GM23338 (cell line): ENCODE results near the gene CRIP3. TPM values are rescaled to one million over a fixed set of nuclear protein-coding genes. Genes with fewer than 3 reads are reported as not detected.

Source experiments
- ATAC-seq: fragments of 200-7000 bp; cut with Tn5 transposase; 3 replicates; pipeline ENCODE4 v1.9.1; 2020
- DNase-seq: peaks from one replicate; pipeline ENCODE4 v3.0.0-alpha.2; 2015; ENCODE audit warnings: low spot score
- H2AFZ ChIP-seq: fragments of 200-600 bp; sonication (generic); 2 replicates; pipeline ENCODE4 v1.8.0; 2016; ENCODE audit warnings: antibody characterized with exemption, mild to moderate bottlenecking, moderate library complexity
- H3F3A ChIP-seq: fragments of 200-600 bp; sonication (generic); replicated peaks from 2 replicates; pipeline ENCODE4 v1.8.0; 2017; ENCODE audit warnings: antibody characterized with exemption, mixed run types, low read depth
- H3K27ac ChIP-seq: fragments of 200-600 bp; sonication (generic); 2 replicates; pipeline ENCODE4 v1.6.1; 2016; ENCODE audit warnings: low read depth
- H3K27me3 ChIP-seq: fragments of 200-600 bp; sonication (generic); 2 replicates; pipeline ENCODE4 v1.8.0; 2016; ENCODE audit warnings: mild to moderate bottlenecking, mixed run types, moderate library complexity; ENCODE audit not compliant: insufficient read depth
- H3K36me3 ChIP-seq: fragments of 200-600 bp; sonication (generic); 2 replicates; pipeline ENCODE4 v1.8.0; 2016; ENCODE audit warnings: mild to moderate bottlenecking; ENCODE audit not compliant: insufficient read depth
- H3K4me1 ChIP-seq: fragments of 200-600 bp; sonication (generic); 2 replicates; pipeline ENCODE4 v1.8.0; 2016; ENCODE audit warnings: mild to moderate bottlenecking, moderate library complexity; ENCODE audit not compliant: insufficient read depth
- H3K4me2 ChIP-seq: fragments of 200-600 bp; sonication (generic); 2 replicates; pipeline ENCODE4 v1.7.1; 2017; ENCODE audit warnings: mixed run types
- H3K4me3 ChIP-seq: fragments of 200-600 bp; sonication (generic); 2 replicates; pipeline ENCODE4 v1.6.1; 2016; ENCODE audit warnings: mixed run types
- H3K79me2 ChIP-seq: fragments of 200-600 bp; sonication (generic); replicated peaks from 2 replicates; pipeline ENCODE4 v1.8.0; 2017; ENCODE audit warnings: mild to moderate bottlenecking; ENCODE audit not compliant: insufficient read depth
- H3K9me2 ChIP-seq: fragments of 200-600 bp; sonication (generic); 2 replicates; pipeline ENCODE4 v1.8.0; 2017; ENCODE audit not compliant: insufficient read depth
- H4K20me1 ChIP-seq: fragments of 200-600 bp; sonication (generic); replicated peaks from 2 replicates; pipeline ENCODE4 v1.8.0; 2017; ENCODE audit warnings: mild to moderate bottlenecking; ENCODE audit not compliant: insufficient read depth
- H3K27ac Mint-ChIP-seq: 2 replicates; pipeline ENCODE4 v1.8.0; 2020; ENCODE audit warnings: inconsistent platforms, mild to moderate bottlenecking, moderate library complexity, mixed read lengths
- H3K27me3 Mint-ChIP-seq: 3 replicates; pipeline ENCODE4 v1.8.0; 2022; ENCODE audit warnings: low read depth, mild to moderate bottlenecking, moderate library complexity, mixed read lengths, inconsistent platforms; ENCODE audit not compliant: insufficient read depth, poor library complexity
- H3K36me3 Mint-ChIP-seq: 3 replicates; pipeline ENCODE4 v1.8.0; 2021; ENCODE audit warnings: low read depth, mild to moderate bottlenecking, inconsistent platforms, moderate library complexity, mixed read lengths
- H3K4me1 Mint-ChIP-seq: 3 replicates; pipeline ENCODE4 v1.8.0; 2020; ENCODE audit warnings: mild to moderate bottlenecking, inconsistent platforms, mixed read lengths
- H3K4me3 Mint-ChIP-seq: 3 replicates; pipeline ENCODE4 v1.8.0; 2021; ENCODE audit warnings: moderate library complexity, mild to moderate bottlenecking, inconsistent platforms, mixed read lengths
- H3K9me3 Mint-ChIP-seq: 3 replicates; pipeline ENCODE4 v1.8.0; 2020; ENCODE audit warnings: moderate library complexity, mild to moderate bottlenecking, inconsistent platforms, mixed read lengths
- EZH2phosphoT487 ChIP-seq: fragments of 200-600 bp; sonication (generic); IDR thresholded peaks from one replicate; pipeline ENCODE4 v1.8.1; 2018; ENCODE audit warnings: antibody characterized with exemption; ENCODE audit not compliant: unreplicated experiment
- NANOG ChIP-seq: IDR thresholded peaks from 2 replicates; pipeline ENCODE4 v1.6.1; 2016; ENCODE audit warnings: antibody characterized with exemption, borderline replicate concordance
- STAT1 ChIP-seq: IDR thresholded peaks from one replicate; pipeline ENCODE4 v1.6.1; 2016; ENCODE audit warnings: antibody characterized with exemption; ENCODE audit not compliant: unreplicated experiment
- ZNF114 ChIP-seq: fragments of 250-450 bp; sonication (Bioruptor Pico); IDR thresholded peaks from 2 replicates; pipeline ENCODE4 v1.5.0; 2020; ENCODE audit warnings: mild to moderate bottlenecking, moderate library complexity
- polyA plus RNA-seq: library from polyadenylated mRNA; unstranded; fragments of >200 nt; fragmentation: Nextera tagmentation; extraction: Ambion mirVana; gene quantifications from 2 replicates; pipeline ENCODE4 v1.2.1, GENCODE V29; 2016
- total RNA-seq: library from RNA; depleted of rRNA; stranded (reverse); fragments of >200 nt; shearing (Covaris generic); gene quantifications from 2 replicates; pipeline ENCODE4 v1.2.3, GENCODE V29; 2014
- TF ChIP-seq, protein P1 (sequence below): IDR thresholded peaks from 2 replicates; pipeline ENCODE4 v1.6.1; 2016; ENCODE audit warnings: antibody characterized with exemption
- TF ChIP-seq, protein P2 (sequence below): IDR thresholded peaks from one replicate; pipeline ENCODE4 v1.6.1; 2018; ENCODE audit warnings: antibody characterized with exemption; ENCODE audit not compliant: unreplicated experiment

The CRIP3 gene
- total and polyA plus RNA-seq, 2 experiments from 2014 or later = 22.0 to 36.0 TPM

DNA sequence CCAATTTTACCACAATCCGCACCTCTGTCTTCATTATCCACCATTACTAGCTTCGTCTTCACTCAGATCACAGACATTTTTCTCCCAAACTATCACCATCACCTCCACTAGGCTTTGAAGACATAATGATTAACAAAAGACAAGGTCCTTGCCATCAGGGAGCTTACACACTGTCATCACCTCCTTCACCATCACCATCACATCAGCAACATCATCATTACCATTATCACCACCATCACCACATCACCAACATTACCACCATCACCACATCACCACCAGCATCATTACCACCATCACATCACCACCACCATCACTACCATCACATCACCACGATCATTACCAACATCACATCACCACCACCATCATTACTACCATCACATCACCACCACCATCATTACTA, 14.9 kb downstream of the CRIP3 start:
- peaks cover 5% of the 10 kb centered on the region for H3K27me3 Mint-ChIP-seq
- H3K27ac Mint-ChIP-seq = no peak overlapping the region
- DNase-seq = no peak
- Histone ChIP-seq H4K20me1 (no peaks in the 10 kb centered on the region), H3K4me1 (no peaks in the 10 kb centered on the region), H3K9me2 (peaks cover 8% of the 10 kb centered on the region; the same call in 1 of the 2 replicates), H3K4me3 (no peak overlapping the region), H2AFZ (no peak overlapping the region), H3K36me3 (no peaks in the 10 kb centered on the region), H3K79me2 (no peaks in the 10 kb centered on the region), H3K4me2 (no peak overlapping the region), H3K27me3 (no peaks in the 10 kb centered on the region), H3F3A (no peaks in the 10 kb centered on the region), H3K27ac (no peak overlapping the region)
- peaks cover under 1% of the 10 kb centered on the region; the same call in 2 of the 3 replicates for H3K4me1 Mint-ChIP-seq
- no peaks in the 10 kb centered on the region for H3K36me3 Mint-ChIP-seq
- ATAC-seq = no peak
- no peak overlapping the region for H3K4me3 Mint-ChIP-seq
- TF ChIP-seq ZNF114 (CRISPR knock-in tag) = no peak
- TF ChIP-seq, protein P1, sequence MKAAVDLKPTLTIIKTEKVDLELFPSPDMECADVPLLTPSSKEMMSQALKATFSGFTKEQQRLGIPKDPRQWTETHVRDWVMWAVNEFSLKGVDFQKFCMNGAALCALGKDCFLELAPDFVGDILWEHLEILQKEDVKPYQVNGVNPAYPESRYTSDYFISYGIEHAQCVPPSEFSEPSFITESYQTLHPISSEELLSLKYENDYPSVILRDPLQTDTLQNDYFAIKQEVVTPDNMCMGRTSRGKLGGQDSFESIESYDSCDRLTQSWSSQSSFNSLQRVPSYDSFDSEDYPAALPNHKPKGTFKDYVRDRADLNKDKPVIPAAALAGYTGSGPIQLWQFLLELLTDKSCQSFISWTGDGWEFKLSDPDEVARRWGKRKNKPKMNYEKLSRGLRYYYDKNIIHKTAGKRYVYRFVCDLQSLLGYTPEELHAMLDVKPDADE = no peak
- no peak for TF ChIP-seq NANOG
- no peaks in the 10 kb centered on the region for H3K9me3 Mint-ChIP-seq

DNA sequence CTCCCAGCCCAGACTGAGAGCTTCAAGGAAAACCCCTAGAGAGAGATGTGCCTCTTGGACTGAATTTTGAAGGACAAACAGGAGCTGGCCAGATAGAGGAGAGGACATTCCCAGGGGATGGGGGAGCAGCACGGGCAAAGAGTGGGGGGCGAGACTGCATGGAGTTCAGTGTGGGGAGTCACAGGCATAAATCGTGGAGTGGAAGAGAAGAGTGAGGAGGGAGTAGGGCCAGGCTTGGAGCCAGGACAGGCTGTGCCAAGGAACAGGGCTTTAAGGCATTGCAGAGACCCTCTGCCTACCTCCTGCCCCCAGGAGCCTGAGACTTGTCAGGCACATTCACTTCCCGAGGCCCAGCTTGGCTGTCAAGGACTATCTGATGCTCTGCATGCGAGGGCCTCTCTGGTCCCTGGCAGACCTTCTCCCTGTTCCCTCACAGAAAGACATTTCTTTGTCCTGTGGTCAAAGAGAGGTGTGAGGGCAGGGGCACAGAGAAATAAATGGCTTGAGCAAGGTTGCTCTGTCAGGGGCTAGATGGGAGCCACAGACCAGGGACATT, 15.8 kb downstream of the CRIP3 start:
- H3K27ac ChIP-seq = no peak overlapping the region
- no peaks in the 10 kb centered on the region for H4K20me1 ChIP-seq
- no peaks in the 10 kb centered on the region for H3K36me3 ChIP-seq
- DNase-seq (no peak), ATAC-seq (no peak)
- no peak overlapping the region for H2AFZ ChIP-seq
- no peak overlapping the region for H3K4me3 Mint-ChIP-seq
- no peak overlapping the region for H3K4me3 ChIP-seq
- no peaks in the 10 kb centered on the region for H3K79me2 ChIP-seq
- H3K9me3 Mint-ChIP-seq = no peaks in the 10 kb centered on the region
- peaks cover 3% of the 10 kb centered on the region for H3K4me1 Mint-ChIP-seq
- no peaks in the 10 kb centered on the region for H3K36me3 Mint-ChIP-seq
- H3K4me1 ChIP-seq = no peaks in the 10 kb centered on the region
- peaks cover 8% of the 10 kb centered on the region; the same call in 1 of the 2 replicates for H3K9me2 ChIP-seq
- H3K27me3 Mint-ChIP-seq = peaks cover 7% of the 10 kb centered on the region
- TF ChIP-seq, protein P2, sequence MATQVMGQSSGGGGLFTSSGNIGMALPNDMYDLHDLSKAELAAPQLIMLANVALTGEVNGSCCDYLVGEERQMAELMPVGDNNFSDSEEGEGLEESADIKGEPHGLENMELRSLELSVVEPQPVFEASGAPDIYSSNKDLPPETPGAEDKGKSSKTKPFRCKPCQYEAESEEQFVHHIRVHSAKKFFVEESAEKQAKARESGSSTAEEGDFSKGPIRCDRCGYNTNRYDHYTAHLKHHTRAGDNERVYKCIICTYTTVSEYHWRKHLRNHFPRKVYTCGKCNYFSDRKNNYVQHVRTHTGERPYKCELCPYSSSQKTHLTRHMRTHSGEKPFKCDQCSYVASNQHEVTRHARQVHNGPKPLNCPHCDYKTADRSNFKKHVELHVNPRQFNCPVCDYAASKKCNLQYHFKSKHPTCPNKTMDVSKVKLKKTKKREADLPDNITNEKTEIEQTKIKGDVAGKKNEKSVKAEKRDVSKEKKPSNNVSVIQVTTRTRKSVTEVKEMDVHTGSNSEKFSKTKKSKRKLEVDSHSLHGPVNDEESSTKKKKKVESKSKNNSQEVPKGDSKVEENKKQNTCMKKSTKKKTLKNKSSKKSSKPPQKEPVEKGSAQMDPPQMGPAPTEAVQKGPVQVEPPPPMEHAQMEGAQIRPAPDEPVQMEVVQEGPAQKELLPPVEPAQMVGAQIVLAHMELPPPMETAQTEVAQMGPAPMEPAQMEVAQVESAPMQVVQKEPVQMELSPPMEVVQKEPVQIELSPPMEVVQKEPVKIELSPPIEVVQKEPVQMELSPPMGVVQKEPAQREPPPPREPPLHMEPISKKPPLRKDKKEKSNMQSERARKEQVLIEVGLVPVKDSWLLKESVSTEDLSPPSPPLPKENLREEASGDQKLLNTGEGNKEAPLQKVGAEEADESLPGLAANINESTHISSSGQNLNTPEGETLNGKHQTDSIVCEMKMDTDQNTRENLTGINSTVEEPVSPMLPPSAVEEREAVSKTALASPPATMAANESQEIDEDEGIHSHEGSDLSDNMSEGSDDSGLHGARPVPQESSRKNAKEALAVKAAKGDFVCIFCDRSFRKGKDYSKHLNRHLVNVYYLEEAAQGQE = no peak
- no peak for TF ChIP-seq STAT1
- H3K27me3 ChIP-seq = no peaks in the 10 kb centered on the region
- H3F3A ChIP-seq = no peaks in the 10 kb centered on the region
- H3K4me2 ChIP-seq = no peak overlapping the region
- no peak overlapping the region for H3K27ac Mint-ChIP-seq

DNA sequence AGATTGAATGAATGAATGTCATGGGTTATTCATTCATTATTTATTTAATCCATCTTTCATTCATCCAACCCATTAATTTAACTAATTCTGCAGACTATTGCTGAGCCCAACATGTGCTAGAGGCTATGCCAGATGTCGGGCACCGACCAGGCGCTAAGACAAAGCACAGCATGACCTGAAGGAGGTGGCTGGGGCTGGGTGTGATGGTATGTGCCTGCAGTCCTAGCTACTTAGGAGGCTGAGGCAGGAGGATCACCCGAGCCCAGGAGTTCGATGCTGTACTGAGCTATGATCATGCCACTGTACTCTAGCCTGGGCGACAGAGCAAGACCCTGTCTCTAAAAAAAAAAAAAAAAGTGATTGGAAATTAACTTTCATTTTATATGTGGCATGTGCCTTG, 16.3 kb downstream of the CRIP3 start:
- Mint-ChIP-seq H3K4me3 (no peak overlapping the region), H3K9me3 (no peaks in the 10 kb centered on the region), H3K36me3 (no peaks in the 10 kb centered on the region), H3K4me1 (peaks cover 7% of the 10 kb centered on the region), H3K27ac (no peak overlapping the region), H3K27me3 (peaks cover 7% of the 10 kb centered on the region)
- Histone ChIP-seq H3K9me2 (peaks cover 8% of the 10 kb centered on the region; the same call in 1 of the 2 replicates), H3K79me2 (no peaks in the 10 kb centered on the region), H3K27ac (no peak overlapping the region), H3F3A (no peaks in the 10 kb centered on the region), H3K4me1 (no peaks in the 10 kb centered on the region), H3K36me3 (no peaks in the 10 kb centered on the region), H3K27me3 (no peaks in the 10 kb centered on the region), H4K20me1 (no peaks in the 10 kb centered on the region), H3K4me3 (no peak overlapping the region), H2AFZ (no peak overlapping the region), H3K4me2 (no peak overlapping the region)
- DNase-seq = no peak
- ATAC-seq = no peak
- TF ChIP-seq, protein P2 = no peak
- TF ChIP-seq EZH2phosphoT487 = no peak
